HepG2 (cell line): ENCODE data around the gene IRF7. TPM values are rescaled to one million over a fixed set of nuclear protein-coding genes. Genes with fewer than 3 reads are reported as not detected.

Source experiments
- ATM ChIP-seq: fragments of 450-650 bp; IDR thresholded peaks from 2 replicates; pipeline ENCODE4 v1.7.1; 2017; ENCODE audit warnings: mild to moderate bottlenecking, borderline replicate concordance
- BCLAF1 ChIP-seq: fragments of 450-650 bp; IDR thresholded peaks from 2 replicates; pipeline ENCODE4 v1.6.1; 2017; ENCODE audit warnings: mild to moderate bottlenecking
- BHLHE40 ChIP-seq: IDR thresholded peaks from 2 replicates; pipeline ENCODE4 v1.6.1; 2011; ENCODE audit warnings: low read length, improper control_type of control experiment
- FOXJ3 ChIP-seq: sonication (generic); formaldehyde crosslinking; IDR thresholded peaks from 2 replicates; pipeline ENCODE4 v1.4.0; 2020; ENCODE audit warnings: missing genetic modification reagents, mild to moderate bottlenecking, borderline replicate concordance
- GATAD1 ChIP-seq: IDR thresholded peaks from 2 replicates; pipeline ENCODE4 v1.6.1; 2016; ENCODE audit warnings: missing genetic modification reagents, missing compliant biosample characterization
- HIC2 ChIP-seq: sonication (generic); formaldehyde crosslinking; IDR thresholded peaks from 2 replicates; pipeline ENCODE4 v1.9.0; 2022; ENCODE audit warnings: low read depth, missing genetic modification reagents
- JUND ChIP-seq: sonication (generic); formaldehyde crosslinking; IDR thresholded peaks from 2 replicates; pipeline ENCODE4 v1.8.0; 2022; ENCODE audit warnings: mild to moderate bottlenecking, missing genetic modification reagents
- LRRFIP1 ChIP-seq: sonication (generic); formaldehyde crosslinking; conservative IDR thresholded peaks from 2 replicates; pipeline ENCODE4 v1.4.0; 2020; ENCODE audit warnings: missing genetic modification reagents
- MIER3 ChIP-seq: IDR thresholded peaks from 2 replicates; pipeline ENCODE4 v1.6.1; 2016; ENCODE audit warnings: missing compliant biosample characterization, borderline replicate concordance
- NR2F6 ChIP-seq, 2 experiments: IDR thresholded peaks; 2 replicates each; pipeline ENCODE4 v1.6.1; 2016; ENCODE audit warnings: antibody characterized with exemption in 1 of 2, mild to moderate bottlenecking in 1 of 2
- RXRA ChIP-seq: sonication (generic); formaldehyde crosslinking; IDR thresholded peaks from 2 replicates; pipeline ENCODE4 v1.5.1; 2020; ENCODE audit warnings: missing genetic modification reagents
- SALL1 ChIP-seq: sonication (generic); formaldehyde crosslinking; IDR thresholded peaks from 2 replicates; pipeline ENCODE4 v1.8.0; 2022; ENCODE audit warnings: mild to moderate bottlenecking, missing genetic modification reagents
- ZBTB10 ChIP-seq: sonication (generic); formaldehyde crosslinking; IDR thresholded peaks from 2 replicates; pipeline ENCODE4 v1.4.0; 2020; ENCODE audit warnings: missing genetic modification reagents, borderline replicate concordance
- ZFP91 ChIP-seq: sonication (generic); formaldehyde crosslinking; IDR thresholded peaks from 2 replicates; pipeline ENCODE4 v1.9.0; 2022; ENCODE audit warnings: missing genetic modification reagents, mild to moderate bottlenecking, borderline replicate concordance
- ZMYM4 ChIP-seq: sonication (generic); formaldehyde crosslinking; IDR thresholded peaks from 2 replicates; pipeline ENCODE4 v1.8.1; 2023; ENCODE audit warnings: mild to moderate bottlenecking, missing genetic modification reagents
- ZNF224 ChIP-seq: sonication (generic); formaldehyde crosslinking; IDR thresholded peaks from 2 replicates; pipeline ENCODE4 v1.5.0; 2020; ENCODE audit warnings: mild to moderate bottlenecking, missing genetic modification reagents
- ZNF235 ChIP-seq: sonication (generic); formaldehyde crosslinking; IDR thresholded peaks from 2 replicates; pipeline ENCODE4 v1.8.1; 2023; ENCODE audit warnings: mild to moderate bottlenecking, missing genetic modification reagents, borderline replicate concordance
- ZNF775 ChIP-seq: sonication (generic); formaldehyde crosslinking; IDR thresholded peaks from 2 replicates; pipeline ENCODE4 v1.4.0; 2020; ENCODE audit warnings: missing genetic modification reagents, mild to moderate bottlenecking, moderate library complexity, borderline replicate concordance
- polyA plus RNA-seq, 8 experiments: library from polyadenylated mRNA; depleted of rRNA in 3 of 8; stranded (reverse) in 7 of 8; unstranded in 1 of 8; fragments of >200 nt; fragmentation: Illumina TruSeq in 4 of 8; extraction: Trizol in 4 of 8; gene quantifications; 2 replicates each; pipeline versions ENCODE4 v1.2.1 to v1.2.3, GENCODE V29; 2011 to 2016; ENCODE audit warnings: low read depth in 4 of 8, missing spikeins in 1 of 8, mixed read lengths in 1 of 8; ENCODE audit not compliant: insufficient read depth in 1 of 8
- total RNA-seq, 5 experiments: library from RNA; depleted of rRNA; stranded (reverse); fragments of >200 nt; fragmentation: Illumina TruSeq; extraction: Trizol; gene quantifications; 2 replicates each; pipeline ENCODE4 v1.2.3, GENCODE V29; 2016; ENCODE audit warnings: low read depth in 1 of 5

The IRF7 gene
- total and polyA plus RNA-seq, 2 of the 13 experiments (the other 11 are each of a cell fraction or from before 2014, with no cell fraction given), result not detected

- TF ChIP-seq ZBTB10 (CRISPR knock-in tag) (no peak), FOXJ3 (CRISPR knock-in tag) (no peak), JUND (CRISPR knock-in tag) (peak; percentile 27; the same call in 1 of the 2 replicates), GATAD1 (CRISPR knock-in tag) (no peak), LRRFIP1 (CRISPR knock-in tag) (no peak), SALL1 (peak; percentile 22; the same call in 1 of the 2 replicates), HIC2 (CRISPR knock-in tag) (0 out of 2 replicates have a peak, but pooled peaks have one; percentile 32), NR2F6 (IDR thresholded peaks at IDR 0.05) (no peak), NR2F6 (CRISPR knock-in tag; IDR thresholded peaks at IDR 0.05) (no peak), RXRA (CRISPR knock-in tag) (peak; percentile 58), ZNF235 (no peak), MIER3 (CRISPR knock-in tag) (no peak), BHLHE40 (peak; percentile 58; the same call in 1 of the 2 replicates), ZNF775 (CRISPR knock-in tag) (no peak), ZFP91 (CRISPR knock-in tag) (0 out of 2 replicates have a peak, but pooled peaks have one; percentile 36), ZNF224 (CRISPR knock-in tag) (no peak), BCLAF1 (no peak), ZMYM4 (CRISPR knock-in tag) (no peak), ATM (no peak)
Observed at GRCh38 chr11:573146-573759, 42.5 kb downstream of the IRF7 start (continued).
